Lower leg skin (tissue), 3 donors: Measurements from ENCODE around the gene CCDC33.

Source experiments
- POLR2A ChIP-seq, 2 donors: fragments of 450-650 bp; IDR thresholded peaks; one replicate each; pipeline ENCODE4 v1.6.1; 2016 to 2017; ENCODE audit warnings: antibody characterized with exemption in 2 of 2, mild to moderate bottlenecking in 1 of 2, moderate library complexity in 1 of 2
- TF ChIP-seq, protein P1 (sequence below), 3 donors: fragments of 450-650 bp; IDR thresholded peaks; one replicate each; pipeline ENCODE4 v1.5.1; 2016; ENCODE audit warnings: antibody characterized with exemption in 3 of 3, mild to moderate bottlenecking in 3 of 3, moderate library complexity in 2 of 3

DNA sequence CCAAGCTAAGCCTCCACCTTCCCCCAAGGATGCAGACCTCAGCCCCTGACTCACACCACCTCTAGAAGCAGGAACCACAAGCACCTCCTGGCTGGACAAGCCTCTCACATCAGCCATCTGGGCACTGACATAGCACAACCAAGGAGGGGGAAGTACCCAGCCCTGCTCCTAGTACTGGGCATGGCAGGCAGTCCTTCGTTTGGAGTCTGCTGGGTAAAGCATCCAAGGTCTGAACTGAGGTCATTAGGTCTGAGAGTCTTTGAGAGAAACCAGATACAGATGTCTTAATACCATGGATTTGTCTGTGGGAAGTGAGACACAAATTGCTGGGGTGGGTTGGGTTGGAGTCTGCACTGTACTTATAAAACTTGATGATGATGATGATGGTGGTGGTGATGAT is 61.8 kb downstream of the CCDC33 start:
- TF ChIP-seq, protein P1, sequence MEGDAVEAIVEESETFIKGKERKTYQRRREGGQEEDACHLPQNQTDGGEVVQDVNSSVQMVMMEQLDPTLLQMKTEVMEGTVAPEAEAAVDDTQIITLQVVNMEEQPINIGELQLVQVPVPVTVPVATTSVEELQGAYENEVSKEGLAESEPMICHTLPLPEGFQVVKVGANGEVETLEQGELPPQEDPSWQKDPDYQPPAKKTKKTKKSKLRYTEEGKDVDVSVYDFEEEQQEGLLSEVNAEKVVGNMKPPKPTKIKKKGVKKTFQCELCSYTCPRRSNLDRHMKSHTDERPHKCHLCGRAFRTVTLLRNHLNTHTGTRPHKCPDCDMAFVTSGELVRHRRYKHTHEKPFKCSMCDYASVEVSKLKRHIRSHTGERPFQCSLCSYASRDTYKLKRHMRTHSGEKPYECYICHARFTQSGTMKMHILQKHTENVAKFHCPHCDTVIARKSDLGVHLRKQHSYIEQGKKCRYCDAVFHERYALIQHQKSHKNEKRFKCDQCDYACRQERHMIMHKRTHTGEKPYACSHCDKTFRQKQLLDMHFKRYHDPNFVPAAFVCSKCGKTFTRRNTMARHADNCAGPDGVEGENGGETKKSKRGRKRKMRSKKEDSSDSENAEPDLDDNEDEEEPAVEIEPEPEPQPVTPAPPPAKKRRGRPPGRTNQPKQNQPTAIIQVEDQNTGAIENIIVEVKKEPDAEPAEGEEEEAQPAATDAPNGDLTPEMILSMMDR (IDR thresholded peaks at IDR 0.05): no peak
- TF ChIP-seq POLR2A (IDR thresholded peaks at IDR 0.05): no peak
